Mononuclear cell (primary cell): Measurements from ENCODE around the gene ITGB2. TPM values are rescaled to one million over a fixed set of nuclear protein-coding genes. Genes with fewer than 3 reads are reported as not detected.
"Not testable (repeated sequence)": the region's sequence is repeated elsewhere in the genome, so short reads cannot be mapped to it uniquely, and the experiment has no call there.

Experiments
- H3K27me3 ChIP-seq: 2 replicates; pipeline ENCODE4 v1.6.0; 2011; ENCODE audit warnings: low read length, control low read depth; ENCODE audit not compliant: insufficient read depth
- H3K4me1 ChIP-seq: 2 replicates; pipeline ENCODE4 v1.5.1; 2011; ENCODE audit warnings: mild to moderate bottlenecking, low read length, control low read depth; ENCODE audit not compliant: insufficient read depth
- H3K4me3 ChIP-seq: 2 replicates; pipeline ENCODE4 v1.5.1; 2011; ENCODE audit warnings: mild to moderate bottlenecking, low read length, moderate library complexity
- H3K9me3 ChIP-seq: 2 replicates; pipeline ENCODE4 v1.5.1; 2011; ENCODE audit warnings: low read depth, mild to moderate bottlenecking, control low read depth, low read length
- total RNA-seq: library from RNA; depleted of rRNA; stranded (reverse); fragments of >200 nt; gene quantifications from one replicate; pipeline ENCODE4 v1.2.3, GENCODE V29; 2012

ITGB2 gene
- total RNA-seq, 1 donor, result 761 TPM

GRCh38 chr21:44912506-44913412 is 7.9 kb downstream of the ITGB2 start:
- H3K4me3 ChIP-seq, H3K27me3 ChIP-seq, H3K9me3 ChIP-seq: not testable (repeated sequence)
- H3K4me1 ChIP-seq, result peaks cover 99% of the 10 kb centered on the region

- Histone ChIP-seq H3K4me3 (peak overlapping the region; percentile 14), H3K27me3 (no peaks in the 10 kb centered on the region), H3K9me3 (no peaks in the 10 kb centered on the region), H3K4me1 (peaks cover 99% of the 10 kb centered on the region)
Observed at GRCh38 chr21:44912158-44912473, 8.6 kb downstream of the ITGB2 start.

GRCh38 chr21:44911384-44912157 is 9.1 kb downstream of the ITGB2 start:
- Histone ChIP-seq H3K9me3 (no peaks in the 10 kb centered on the region), H3K27me3 (no peaks in the 10 kb centered on the region), H3K4me1 (peaks cover 99% of the 10 kb centered on the region), H3K4me3 (peak overlapping the region; percentile 14)

GRCh38 chr21:44911068-44911383 is 9.7 kb downstream of the ITGB2 start:
- peak overlapping the region; percentile 10 for H3K4me3 ChIP-seq

GRCh38 chr21:44910229-44911067 is 10.3 kb downstream of the ITGB2 start:
- no peak overlapping the region for H3K4me3 ChIP-seq
- peaks cover 97% of the 10 kb centered on the region for H3K4me1 ChIP-seq

More at GRCh38 chr21:44911068-44911383, 9.7 kb downstream of the ITGB2 start:
- peaks cover 99% of the 10 kb centered on the region for H3K4me1 ChIP-seq
- H3K9me3 ChIP-seq, result no peaks in the 10 kb centered on the region
- no peaks in the 10 kb centered on the region for H3K27me3 ChIP-seq

GRCh38 chr21:44909719-44910118 is 11.0 kb downstream of the ITGB2 start:
- Histone ChIP-seq H3K9me3 (no peaks in the 10 kb centered on the region), H3K27me3 (no peaks in the 10 kb centered on the region), H3K4me3 (no peak overlapping the region), H3K4me1 (peaks cover 97% of the 10 kb centered on the region)

More at GRCh38 chr21:44910229-44911067, 10.3 kb downstream of the ITGB2 start:
- Histone ChIP-seq H3K9me3 (no peaks in the 10 kb centered on the region), H3K27me3 (no peaks in the 10 kb centered on the region)

GRCh38 chr21:44908908-44909307 is 11.8 kb downstream of the ITGB2 start:
- H3K4me1 ChIP-seq, result peaks cover 97% of the 10 kb centered on the region
- no peaks in the 10 kb centered on the region for H3K9me3 ChIP-seq
- no peak overlapping the region for H3K4me3 ChIP-seq
- no peaks in the 10 kb centered on the region for H3K27me3 ChIP-seq

- Histone ChIP-seq H3K9me3 (no peaks in the 10 kb centered on the region), H3K4me3 (no peak overlapping the region), H3K4me1 (peaks cover 97% of the 10 kb centered on the region), H3K27me3 (no peaks in the 10 kb centered on the region)
Observed at GRCh38 chr21:44907966-44908895, 12.5 kb downstream of the ITGB2 start.

GRCh38 chr21:44907225-44907965 is 13.3 kb downstream of the ITGB2 start:
- Histone ChIP-seq H3K9me3 (no peaks in the 10 kb centered on the region), H3K4me1 (peaks cover 92% of the 10 kb centered on the region), H3K4me3 (no peak overlapping the region), H3K27me3 (no peaks in the 10 kb centered on the region)

GRCh38 chr21:44905728-44906090 is 15.0 kb downstream of the ITGB2 start:
- Histone ChIP-seq H3K4me1 (peaks cover 75% of the 10 kb centered on the region), H3K9me3 (no peaks in the 10 kb centered on the region), H3K4me3 (no peak overlapping the region), H3K27me3 (no peaks in the 10 kb centered on the region)

- Histone ChIP-seq H3K9me3 (no peaks in the 10 kb centered on the region), H3K27me3 (no peaks in the 10 kb centered on the region), H3K4me1 (peaks cover 70% of the 10 kb centered on the region)
Observed at GRCh38 chr21:44905016-44905727, 15.5 kb downstream of the ITGB2 start.

GRCh38 chr21:44904141-44904923 is 16.4 kb downstream of the ITGB2 start:
- Histone ChIP-seq H3K9me3 (no peaks in the 10 kb centered on the region), H3K27me3 (no peaks in the 10 kb centered on the region), H3K4me3 (no peak overlapping the region), H3K4me1 (peaks cover 61% of the 10 kb centered on the region)

More at GRCh38 chr21:44905016-44905727, 15.5 kb downstream of the ITGB2 start:
- H3K4me3 ChIP-seq, result no peak overlapping the region
